GM19438 (cell line): Measurements from ENCODE around the gene OR51V1.
A peak's percentile ranks its signal among the peaks of the same experiment; 100 is the strongest.
"Not testable (repeated sequence)": the region's sequence is repeated elsewhere in the genome, so short reads cannot be mapped to it uniquely, and the experiment has no call there.

Source experiments
- ATAC-seq: cut with Tn5 transposase; IDR thresholded peaks from one replicate; pipeline ENCODE4 v1.9.1; 2021; ENCODE audit warnings: low read depth; ENCODE audit not compliant: unreplicated experiment

Gene OR51V1

GRCh38 chr11:5200582-5200981 lies at the start of gene OR51V1:
Gene OR51V1 (minus strand): TSS chr11:5200682. CDS start chr11:5200682, 0 bp downstream.
- no peak for ATAC-seq

GRCh38 chr11:5249807-5250396 lies 49.4 kb upstream of the OR51V1 start, which contains the start of gene HBG1:
Gene HBG1 (minus strand): TSS chr11:5249857. CDS start chr11:5249804, 53 bp downstream.
- not testable (repeated sequence) for ATAC-seq

GRCh38 chr11:5248498-5248897 lies 48.0 kb upstream of the OR51V1 start:
- not testable (repeated sequence) for ATAC-seq

GRCh38 chr11:5247472-5248192 lies 47.1 kb upstream of the OR51V1 start:
- no peak for ATAC-seq

GRCh38 chr11:5246772-5247471 lies 46.4 kb upstream of the OR51V1 start:
- no peak for ATAC-seq

GRCh38 chr11:5245155-5245554 lies 44.7 kb upstream of the OR51V1 start:
- ATAC-seq: no peak

- no peak for ATAC-seq
Measured at GRCh38 chr11:5243816-5244180, 43.3 kb upstream of the OR51V1 start.

GRCh38 chr11:5242933-5243815 lies 42.7 kb upstream of the OR51V1 start:
- peak; percentile 64 for ATAC-seq

GRCh38 chr11:5242208-5242607 lies 41.7 kb upstream of the OR51V1 start:
- ATAC-seq: no peak

GRCh38 chr11:5241458-5241857 lies 41.0 kb upstream of the OR51V1 start:
- ATAC-seq: no peak

GRCh38 chr11:5240458-5240857 lies 40.0 kb upstream of the OR51V1 start:
- no peak for ATAC-seq

- ATAC-seq: no peak
Measured at GRCh38 chr11:5240056-5240455, 39.6 kb upstream of the OR51V1 start.

- ATAC-seq: no peak
Measured at GRCh38 chr11:5239046-5239445, 38.6 kb upstream of the OR51V1 start.

- ATAC-seq: no peak
Measured at GRCh38 chr11:5238486-5238885, 38.0 kb upstream of the OR51V1 start.

- no peak for ATAC-seq
Measured at GRCh38 chr11:5237420-5237819, 36.9 kb upstream of the OR51V1 start.

- ATAC-seq: no peak
Measured at GRCh38 chr11:5235364-5236095, 35.0 kb upstream of the OR51V1 start.

GRCh38 chr11:5234381-5234834 lies 33.9 kb upstream of the OR51V1 start, which contains the start of gene HBD:
Gene HBD (minus strand): TSS chr11:5234483. CDS start chr11:5234433, 50 bp downstream.
- peak; percentile 89 for ATAC-seq

- ATAC-seq: no peak
Measured at GRCh38 chr11:5233307-5233706, 32.8 kb upstream of the OR51V1 start.

GRCh38 chr11:5232821-5233220 lies 32.3 kb upstream of the OR51V1 start:
- no peak for ATAC-seq

GRCh38 chr11:5232176-5232575 lies 31.7 kb upstream of the OR51V1 start:
- ATAC-seq: no peak
